ENCODE results near the gene DCAF17.

GRCh38 chr2:171433763-171434012, 338 bp upstream of the DCAF17 start, which contains the start of gene METTL8:
- TF ChIP-seq POLR2A (IDR thresholded peaks at IDR 0.05) = no peak
- TF ChIP-seq, protein P1, sequence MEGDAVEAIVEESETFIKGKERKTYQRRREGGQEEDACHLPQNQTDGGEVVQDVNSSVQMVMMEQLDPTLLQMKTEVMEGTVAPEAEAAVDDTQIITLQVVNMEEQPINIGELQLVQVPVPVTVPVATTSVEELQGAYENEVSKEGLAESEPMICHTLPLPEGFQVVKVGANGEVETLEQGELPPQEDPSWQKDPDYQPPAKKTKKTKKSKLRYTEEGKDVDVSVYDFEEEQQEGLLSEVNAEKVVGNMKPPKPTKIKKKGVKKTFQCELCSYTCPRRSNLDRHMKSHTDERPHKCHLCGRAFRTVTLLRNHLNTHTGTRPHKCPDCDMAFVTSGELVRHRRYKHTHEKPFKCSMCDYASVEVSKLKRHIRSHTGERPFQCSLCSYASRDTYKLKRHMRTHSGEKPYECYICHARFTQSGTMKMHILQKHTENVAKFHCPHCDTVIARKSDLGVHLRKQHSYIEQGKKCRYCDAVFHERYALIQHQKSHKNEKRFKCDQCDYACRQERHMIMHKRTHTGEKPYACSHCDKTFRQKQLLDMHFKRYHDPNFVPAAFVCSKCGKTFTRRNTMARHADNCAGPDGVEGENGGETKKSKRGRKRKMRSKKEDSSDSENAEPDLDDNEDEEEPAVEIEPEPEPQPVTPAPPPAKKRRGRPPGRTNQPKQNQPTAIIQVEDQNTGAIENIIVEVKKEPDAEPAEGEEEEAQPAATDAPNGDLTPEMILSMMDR (IDR thresholded peaks at IDR 0.05) = no peak

Data from prostate gland (tissue), 2 donors.